GF-D8 (cell line): Measurements from ENCODE around the gene NIFK.
"Not testable (repeated sequence)": the region's sequence is repeated elsewhere in the genome, so short reads cannot be mapped to it uniquely, and the experiment has no call there.

Experiments used
- DNase-seq: peaks from one replicate; lab custom pipeline; 2025; lab: John Stamatoyannopoulos, UW

The NIFK gene

DNA sequence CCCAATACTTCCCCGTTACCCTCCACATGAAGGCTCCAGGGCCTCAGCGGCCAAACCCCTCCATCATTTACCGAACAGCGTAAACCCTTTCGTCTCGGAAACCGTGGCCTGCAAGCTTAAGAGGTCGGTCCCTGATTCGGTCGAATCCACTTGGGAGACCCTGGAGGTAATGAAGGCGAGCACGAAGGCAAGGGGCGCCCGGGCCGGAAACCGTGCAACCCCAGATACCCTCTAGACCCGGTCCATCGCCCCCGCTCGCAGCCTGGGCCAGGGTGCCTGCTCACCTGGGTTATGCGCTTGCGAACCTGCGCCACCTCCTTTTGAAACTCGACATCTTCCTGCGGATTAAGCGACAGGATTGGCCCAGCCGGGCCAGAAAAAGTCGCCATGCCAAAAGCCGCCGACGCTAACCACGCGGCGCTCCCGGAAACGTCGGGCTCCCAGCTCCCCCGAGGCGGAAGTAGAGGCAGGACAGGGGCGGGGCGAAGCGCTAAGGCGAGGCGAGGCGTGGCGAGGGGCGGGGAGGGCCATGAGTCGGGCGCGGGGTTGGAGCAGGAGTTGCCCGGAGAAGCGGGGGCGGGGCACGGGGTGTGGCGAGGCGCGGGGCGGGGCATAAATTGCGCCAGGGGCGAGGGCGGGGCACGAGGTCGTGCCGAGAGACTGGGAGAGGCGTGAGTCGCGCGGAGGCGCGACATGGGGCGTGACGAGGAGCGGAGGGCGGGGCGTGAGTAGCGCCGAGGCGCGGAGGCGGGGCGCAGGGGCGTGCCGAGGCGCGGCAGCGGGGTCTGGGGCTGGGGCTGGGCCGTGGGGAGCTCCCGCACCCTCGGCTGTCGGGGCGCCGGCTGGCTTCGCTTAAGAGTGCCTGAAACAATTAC is at the start of gene NIFK:
Gene NIFK (minus strand): TSS at position 414 of the 875 bp plus-strand sequence. CDS start 25 bp downstream, at position 389.
- peak; percentile 87 for DNase-seq

DNA sequence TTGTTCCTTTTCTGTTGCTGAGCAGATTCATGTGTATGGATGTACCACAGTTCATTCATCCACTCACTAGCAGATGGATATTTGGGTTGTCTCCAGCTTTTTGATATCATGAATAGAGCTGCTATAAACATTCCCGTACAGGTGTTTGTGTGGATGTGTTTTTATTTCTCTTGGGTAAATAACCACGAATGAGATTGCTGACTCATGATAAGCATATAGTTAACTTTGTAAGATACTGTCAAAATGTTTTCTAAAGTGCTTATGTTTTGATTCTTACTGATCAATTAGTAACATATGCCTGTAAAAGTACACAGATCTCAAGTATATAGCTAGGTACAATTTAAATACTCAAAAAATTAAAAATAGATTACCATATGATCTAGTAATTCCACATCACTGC is 46.5 kb upstream of the NIFK start:
- no peak for DNase-seq

DNA sequence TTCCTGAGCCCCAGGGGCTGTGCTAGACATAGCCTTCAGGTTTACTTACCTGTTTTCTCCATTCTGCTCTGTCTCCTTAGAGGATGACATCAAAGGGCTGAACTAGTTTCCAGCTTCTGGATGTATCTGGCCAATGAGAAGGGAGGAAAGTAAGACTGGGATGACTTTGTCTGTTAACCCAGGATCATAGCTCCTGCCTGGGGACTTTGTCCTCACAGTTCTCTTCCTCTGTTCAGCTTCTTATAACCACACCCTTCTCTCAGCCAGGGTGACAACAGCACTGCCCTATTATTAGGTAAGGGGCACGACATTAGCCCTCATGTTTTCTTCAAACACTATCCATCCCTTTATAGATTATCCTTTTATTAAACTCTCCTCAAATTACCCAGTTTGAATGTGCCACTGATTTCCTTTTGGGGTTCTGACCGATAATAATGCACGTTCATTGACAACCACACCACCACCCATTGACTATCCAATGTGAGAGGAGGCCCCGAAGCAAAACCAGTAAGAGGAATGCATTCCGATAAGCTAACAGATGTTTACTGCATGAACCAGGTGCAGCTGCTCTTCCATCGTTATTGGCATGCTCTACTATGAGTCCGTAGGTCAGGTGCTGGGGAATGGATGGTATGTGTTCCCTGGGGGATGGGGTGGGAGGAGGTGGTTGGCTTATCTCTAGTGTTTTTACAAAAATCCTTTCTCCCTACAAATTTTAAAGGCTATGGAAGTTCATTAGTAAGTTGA is 42.2 kb upstream of the NIFK start:
- no peak for DNase-seq

DNA sequence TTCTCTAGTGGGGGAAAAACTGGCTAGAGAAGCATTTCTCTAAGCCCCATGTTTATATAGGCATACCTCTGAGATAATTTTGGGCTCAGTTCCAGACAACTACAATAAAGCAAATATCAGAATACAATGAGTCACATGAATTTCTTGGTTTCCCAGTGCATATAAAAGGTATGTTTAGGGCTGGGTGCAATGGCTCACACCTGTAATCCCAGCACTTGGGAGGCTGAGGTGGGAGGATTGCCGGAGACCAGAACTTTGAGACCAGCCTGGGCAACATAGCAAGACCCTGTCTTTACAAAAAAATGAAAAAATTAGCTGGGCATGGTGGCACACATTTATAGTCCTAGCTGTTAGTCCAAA is 41.0 kb upstream of the NIFK start:
- no peak for DNase-seq

DNA sequence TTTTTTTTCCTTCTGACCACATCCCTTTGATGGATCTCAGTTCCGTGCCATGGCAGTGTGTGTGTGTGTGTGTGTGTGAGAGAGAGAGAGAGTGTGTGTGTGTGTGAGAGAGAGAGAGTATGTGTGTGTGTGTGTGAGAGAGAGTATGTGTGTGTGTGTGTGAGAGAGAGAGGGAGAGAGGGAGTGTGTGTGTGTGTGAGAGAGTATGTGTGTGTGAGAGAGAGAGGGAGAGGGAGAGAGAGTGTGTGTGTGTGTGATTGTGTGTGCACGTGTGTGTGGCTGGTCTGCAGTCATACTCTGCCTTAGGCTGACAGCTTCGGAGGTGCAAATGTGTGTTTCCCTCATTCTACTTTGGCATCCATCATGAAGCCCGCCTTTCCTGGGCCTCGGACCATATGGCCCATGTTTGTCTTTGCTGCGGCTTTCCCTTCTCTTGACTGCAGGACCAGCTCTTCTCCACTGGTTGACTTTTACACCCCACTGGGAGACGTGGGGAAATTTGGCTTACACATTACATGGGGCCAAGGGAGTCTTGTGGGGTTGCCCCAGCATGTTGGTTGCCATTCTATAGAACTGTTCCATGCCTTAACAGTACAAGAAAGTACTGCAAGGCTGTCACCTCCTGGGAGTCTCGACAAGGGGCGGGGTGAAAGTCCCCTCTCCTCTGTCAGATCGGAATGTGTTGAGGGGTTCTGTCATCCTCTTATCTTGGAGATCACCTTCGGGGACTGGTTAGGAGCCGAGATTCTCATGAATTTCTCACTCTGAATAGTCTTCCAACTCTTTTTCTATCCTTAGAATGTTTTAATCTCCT is 40.4 kb upstream of the NIFK start:
- no peak for DNase-seq

DNA sequence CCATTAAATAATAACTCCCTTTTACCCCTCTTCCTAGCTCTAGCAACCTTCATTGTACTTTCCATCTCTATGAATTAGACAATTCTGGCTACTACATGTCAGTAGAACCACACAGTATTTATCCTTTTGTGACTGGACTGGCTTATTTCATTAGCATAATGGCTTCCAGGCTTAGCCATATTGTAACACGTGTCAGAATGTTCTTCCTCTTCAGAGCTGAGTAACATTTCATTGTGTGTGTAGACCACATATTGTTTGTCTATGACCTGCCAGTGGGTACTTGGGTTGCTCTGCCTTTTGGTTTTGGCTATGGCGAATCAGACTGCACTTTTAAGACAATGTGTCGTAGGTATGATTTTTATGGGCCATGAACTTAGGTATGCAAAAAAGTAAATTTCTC is 39.7 kb upstream of the NIFK start:
- no peak for DNase-seq

DNA sequence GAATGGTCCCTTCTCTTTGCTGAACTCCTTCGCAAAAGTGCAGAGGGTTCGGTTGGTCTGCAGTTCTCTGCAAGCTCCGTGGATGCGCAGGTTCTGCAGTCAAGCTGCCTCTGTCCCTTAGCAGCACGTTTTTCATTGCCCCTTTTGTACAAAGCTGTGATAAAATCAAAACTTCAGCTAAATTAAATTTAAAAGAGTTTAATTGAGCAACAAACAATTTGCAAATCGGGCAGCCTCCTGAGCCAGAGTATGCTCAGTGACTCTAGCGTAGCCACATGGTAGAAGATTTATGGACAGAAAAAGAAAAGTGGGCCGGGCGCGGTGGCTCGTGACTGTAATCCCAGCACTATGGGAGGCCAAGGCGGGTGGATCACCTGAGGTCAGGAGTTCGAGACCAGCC is 37.6 kb upstream of the NIFK start:
- no peak for DNase-seq

DNA sequence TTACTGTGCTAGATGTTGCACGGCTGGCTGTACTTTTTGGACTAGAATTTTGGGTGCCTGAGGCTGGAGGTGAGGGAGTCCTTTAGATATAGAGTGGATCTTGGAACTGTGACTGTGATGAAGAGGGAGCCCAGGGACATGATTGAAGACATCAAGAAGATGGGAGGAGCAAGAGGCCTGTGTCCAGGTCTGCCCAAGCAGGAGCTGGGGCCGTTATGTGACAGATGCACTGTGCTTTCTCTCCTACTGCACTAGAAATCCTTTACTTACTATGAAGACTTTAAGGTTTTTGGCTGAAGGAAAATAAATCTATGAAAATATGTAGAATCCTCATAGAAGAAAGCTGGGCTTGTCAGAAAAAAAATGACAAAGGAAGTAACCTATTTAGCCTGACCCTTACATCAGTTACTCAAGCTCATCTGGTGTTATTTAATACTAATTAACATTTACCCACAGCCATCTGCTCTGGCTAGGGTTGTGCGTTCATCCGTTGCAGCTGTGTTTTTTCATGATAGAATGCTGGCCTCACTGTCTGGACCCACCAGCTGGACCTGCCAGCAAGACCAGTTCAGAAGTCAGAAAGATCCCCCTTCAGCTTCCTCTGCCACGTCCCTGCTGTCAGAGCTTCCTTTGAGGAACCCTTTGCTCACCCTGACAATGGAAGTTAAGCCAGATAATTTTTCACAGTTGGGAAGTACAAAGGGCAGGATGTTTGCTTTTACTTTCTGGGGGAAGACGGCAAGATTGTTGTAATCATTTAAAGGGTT is 35.5 kb upstream of the NIFK start:
- no peak for DNase-seq

DNA sequence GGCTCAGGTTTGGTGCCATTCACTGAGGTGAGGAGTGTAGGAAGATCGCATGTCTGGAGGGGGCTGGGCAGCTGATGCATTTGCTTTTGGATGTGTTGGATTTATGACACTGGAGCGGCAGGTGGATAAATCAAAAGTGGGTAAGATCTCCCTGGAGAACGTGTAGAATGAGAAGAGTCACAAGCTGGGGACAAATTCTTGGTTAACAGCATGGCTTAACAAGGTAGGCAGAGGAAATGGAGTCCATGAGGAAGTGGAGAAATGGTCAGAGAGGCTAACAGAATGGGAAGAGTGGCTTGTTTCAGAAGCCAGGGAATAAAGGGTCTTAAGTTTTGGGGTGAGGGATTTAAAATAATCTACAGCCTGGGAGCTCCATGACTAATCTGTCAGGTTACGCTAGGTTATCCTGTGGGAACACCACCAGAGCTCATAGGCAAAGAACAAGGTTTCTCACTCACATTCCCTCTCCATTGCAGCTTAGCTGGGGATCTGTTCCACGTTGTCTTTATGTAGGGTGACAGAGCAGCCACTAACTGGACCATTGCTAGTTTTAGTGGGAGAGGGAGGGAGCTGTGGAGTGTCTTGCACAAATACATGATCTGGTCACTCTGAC is 31.6 kb upstream of the NIFK start:
- no peak for DNase-seq

DNA sequence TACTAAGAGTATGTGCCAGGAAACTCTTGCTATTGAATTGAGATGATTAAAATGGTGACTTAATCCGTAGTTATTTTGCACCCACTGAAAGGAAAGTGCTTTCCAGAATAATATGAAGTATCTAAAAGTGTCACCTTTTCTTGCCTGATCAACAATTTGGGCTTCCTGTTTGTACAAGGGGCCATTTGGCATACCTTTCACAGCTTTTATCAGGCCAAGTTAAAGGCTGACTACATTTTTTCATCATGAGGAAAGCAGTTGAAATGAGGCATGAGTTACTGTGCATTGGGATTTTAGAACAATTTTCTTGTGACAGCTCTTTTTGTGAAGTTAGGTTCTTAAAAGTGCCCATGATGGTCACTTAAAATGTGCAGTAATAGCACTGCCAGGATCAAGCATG is 29.9 kb upstream of the NIFK start:
- no peak for DNase-seq

DNA sequence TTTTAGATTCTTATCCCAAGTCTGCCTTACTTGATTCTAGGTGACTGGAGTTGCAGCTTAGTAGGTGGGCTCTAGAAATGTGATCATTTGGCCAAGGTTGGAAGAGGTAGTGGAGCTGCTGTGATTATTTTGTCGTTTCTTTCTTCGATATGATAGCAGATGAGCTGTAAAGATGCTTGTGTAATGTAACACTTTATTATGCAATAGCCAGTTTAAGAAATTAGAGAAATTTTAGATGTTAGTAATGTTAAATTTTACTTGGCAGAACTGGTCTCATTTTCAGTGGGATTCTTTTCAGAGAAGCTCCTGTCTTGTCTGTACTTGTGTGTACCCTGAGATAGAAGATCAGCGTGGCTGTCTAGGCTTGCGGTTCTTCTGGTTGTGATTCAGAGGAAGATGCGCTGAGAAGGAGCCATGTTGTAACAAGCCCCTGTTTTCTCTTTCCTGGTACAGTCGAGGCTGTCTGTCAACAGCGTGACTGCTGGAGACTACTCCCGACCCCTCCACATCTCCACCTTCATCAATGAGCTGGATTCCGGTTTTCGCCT is 28.1 kb upstream of the NIFK start:
- DNase-seq, result no peak

DNA sequence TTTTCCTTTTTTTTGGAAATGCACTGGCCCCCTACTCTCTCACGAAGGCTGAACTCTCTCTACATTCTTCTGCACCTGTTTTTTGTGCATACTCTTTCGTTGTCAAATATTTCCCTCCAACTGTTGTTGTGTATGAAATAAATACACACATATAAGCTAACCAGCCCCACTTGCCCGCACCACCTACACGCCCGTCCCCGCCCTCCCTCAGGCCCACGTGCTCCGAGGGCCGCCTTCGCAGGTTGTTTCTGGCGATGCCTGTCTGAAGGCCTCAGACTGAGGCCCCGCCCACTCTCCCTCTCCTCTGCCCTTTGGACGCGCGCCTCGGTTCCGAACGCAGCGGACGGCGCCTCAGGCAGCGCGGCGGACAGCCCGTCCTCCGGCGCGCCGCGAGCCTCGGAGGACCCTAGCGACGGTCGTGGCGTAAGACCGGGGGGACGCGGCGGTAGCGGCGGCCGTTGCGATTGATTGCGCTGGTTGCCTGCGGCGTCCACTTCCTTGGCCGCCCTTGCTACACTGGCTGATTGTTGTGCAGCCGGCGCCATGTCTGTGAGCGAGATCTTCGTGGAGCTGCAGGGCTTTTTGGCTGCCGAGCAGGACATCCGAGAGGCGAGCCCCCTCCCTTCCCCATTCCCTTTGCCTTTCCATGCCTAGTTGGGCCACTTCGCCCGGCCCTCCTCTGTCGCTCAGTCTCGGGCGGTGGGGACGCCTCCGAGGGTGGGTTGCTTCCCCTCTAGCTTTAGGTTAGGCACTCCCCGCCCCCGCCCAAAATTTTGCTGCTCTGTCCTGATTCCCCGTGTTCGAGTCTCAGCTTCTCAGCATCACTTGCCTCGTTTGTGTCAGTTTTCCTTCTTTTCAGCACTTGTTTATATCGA is 18.8 kb upstream of the NIFK start, which contains the start of gene TSN:
Gene TSN (plus strand): TSS at position 415 of the 875 bp plus-strand sequence. CDS start 129 bp downstream, at position 544.
- peak; percentile 93 for DNase-seq

DNA sequence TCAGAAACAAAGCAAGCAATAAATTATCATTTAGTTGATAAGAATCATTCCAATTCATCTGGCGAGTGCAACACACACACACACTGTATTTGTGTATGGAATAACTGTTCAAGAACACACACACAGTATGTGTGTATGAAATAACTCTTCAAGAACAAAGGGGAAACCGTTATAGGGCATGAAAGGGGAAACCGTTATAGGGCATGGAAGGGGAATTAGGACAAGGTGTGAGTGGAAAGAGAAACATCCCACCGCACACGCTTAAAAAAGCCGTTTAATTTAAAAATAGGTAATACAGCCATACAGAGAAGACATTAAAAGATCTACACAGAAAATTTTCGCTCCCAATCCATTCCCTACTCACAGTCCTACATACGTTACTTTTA is 18.2 kb upstream of the NIFK start:
- no peak for DNase-seq

DNA sequence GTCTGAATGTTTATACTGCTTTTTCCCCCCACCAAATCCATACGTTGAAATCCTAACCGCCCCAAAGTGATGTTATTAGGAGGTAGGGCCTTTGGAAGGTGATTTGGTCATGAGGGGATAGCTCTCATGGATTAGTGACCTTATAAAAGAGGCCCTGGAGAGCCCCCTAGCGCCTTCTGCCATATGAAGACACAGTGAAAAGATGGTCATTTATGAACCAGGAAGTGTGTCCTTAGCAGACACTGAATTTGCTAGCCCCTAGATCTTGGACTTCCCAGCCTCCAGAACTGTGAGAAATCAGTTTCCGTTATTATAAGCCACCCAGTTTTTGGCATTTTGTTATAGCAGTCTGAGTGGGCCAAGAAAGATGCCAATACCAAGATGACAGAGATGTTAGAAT is 11.5 kb upstream of the NIFK start:
- DNase-seq, result peak; percentile 24

DNA sequence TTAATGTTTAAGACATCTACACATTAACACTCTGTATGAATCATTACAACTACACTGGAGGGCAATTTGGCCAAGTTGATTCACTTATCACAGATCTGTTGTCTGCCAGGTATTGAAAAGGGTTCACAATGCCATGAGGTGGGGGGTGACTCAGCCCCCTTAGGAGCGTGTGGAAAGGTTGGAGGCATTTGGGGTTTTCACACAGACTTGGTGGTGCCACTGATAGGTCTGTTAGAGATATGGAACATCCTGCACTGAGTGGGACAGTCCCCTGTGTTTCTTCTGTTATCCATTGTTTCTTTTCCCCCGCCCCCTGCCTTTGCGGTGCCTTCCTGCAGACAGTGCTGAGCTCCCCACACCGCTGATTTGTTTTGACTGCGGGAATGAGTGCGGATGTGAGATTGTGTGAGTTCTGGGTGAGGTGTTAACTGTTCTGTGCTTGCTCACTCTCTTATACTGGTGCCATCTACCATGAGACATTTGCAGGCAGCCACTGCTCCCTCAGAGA is 9.4 kb upstream of the NIFK start:
- DNase-seq, result no peak

DNA sequence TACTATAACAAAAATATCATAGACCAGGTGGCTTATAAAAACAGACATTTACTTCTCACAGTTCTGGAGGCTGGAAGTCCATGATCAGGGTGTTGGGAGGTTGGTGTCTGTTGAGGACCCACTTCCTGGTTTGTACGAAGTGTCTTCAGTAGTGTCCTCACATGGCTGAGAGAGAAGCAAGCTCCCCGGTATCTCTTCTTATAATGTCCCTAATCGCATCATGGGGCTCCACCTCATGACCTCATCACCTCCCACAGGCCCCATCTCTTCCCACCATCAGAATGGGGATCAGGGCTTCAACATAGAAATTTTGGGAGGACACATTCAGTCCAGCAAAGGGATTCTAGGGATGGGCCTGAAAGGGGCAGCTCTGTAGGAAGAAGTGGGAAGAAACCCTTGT is 4.8 kb upstream of the NIFK start:
- no peak for DNase-seq

DNA sequence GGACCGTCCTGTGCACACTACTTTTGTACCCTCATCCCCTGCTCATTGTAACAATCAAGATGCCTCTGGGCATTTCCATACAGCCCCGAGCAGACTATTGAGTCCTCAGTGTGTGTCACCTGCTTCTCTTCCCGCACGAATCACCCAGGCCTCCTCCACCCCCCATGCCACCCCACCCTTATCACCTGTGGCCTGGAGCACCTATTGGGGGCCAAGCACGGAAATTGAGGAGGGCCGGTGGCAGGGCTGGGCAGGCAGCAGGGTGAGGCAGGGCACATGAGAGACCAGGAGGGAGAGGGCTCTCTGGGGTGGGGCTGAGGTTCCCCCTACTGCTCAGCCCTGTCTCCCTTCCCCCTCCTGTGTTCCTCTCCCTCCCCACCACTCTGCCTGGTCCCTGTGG is 4.3 kb upstream of the NIFK start:
- DNase-seq, result no peak

DNA sequence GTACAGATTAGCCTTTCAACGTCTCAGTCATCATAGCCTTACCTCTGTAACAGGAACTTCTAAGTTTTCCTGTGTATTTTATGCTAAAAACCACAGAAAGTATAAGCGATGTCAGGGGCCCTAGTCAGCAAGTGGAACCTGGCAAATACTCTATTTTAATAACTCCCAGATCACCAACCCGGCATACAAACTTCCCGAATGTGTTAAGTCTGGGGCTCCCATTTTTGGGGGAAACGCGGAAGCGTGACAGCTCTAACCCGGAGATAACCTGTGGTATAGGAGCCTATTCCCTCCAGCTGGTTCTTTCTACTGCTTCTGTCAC is 574 bp downstream of the NIFK start:
- DNase-seq, result no peak

DNA sequence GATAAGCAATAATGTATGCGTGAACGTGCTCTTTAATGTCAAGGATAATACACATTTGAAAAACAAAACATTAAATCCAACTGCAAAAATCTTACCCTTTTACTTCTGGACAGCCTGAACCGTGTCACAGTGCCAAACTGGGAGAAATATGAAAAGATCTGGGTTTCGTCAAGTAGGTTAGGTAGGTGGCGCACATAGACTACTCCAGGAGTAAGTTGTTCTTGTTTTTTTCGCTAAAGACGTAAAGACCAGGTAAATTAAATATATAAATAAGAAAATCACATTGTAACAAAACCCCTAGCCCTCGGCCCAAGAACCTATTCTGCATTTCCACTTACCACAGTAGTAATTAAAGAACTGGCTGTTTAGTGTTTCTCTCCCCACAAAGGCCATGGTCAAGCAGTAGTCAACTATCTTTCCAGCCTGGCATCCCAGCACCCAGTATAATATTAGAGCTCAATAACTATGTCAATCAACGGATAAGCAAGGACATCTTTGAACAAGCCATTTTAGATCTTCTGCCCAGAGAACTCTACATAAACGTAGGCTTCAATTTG is 1.1 kb downstream of the NIFK start:
- no peak for DNase-seq

DNA sequence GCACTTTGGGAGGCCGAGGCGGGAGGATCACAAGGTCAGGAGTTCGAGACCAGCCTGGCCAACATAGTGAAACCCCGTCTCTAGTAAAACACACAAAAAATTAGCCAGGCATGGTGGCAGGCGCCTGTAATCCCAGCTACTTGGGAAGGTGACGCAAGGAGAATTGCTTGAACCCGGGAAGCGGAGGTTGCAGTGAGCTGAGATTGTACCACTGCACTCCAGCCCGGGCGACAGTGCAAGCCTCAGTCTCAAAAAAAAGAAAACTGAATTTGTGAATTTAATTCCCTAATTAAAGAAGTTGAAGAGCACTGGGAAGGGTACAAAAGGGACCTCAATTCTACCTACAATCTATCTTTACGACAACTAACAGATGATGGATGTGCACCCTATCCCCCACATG is 2.1 kb downstream of the NIFK start:
- not testable (repeated sequence) for DNase-seq
